HEK293 (cell line): ENCODE measurements around the gene BUB1B.

Experiments used
- CTCF ChIA-PET: fragments of 350-600 bp; formaldehyde crosslinking; extraction: SDS; loops from one replicate; lab custom pipeline; 2021; ENCODE audit warnings: antibody characterized with exemption; lab: Yijun Ruan, JAX
- POLR2A ChIA-PET: fragments of 300-600 bp; formaldehyde crosslinking; extraction: SDS; loops from one replicate; lab custom pipeline; 2020; ENCODE audit warnings: antibody characterized with exemption, inconsistent platforms; lab: Yijun Ruan, JAX
- H3K27ac ChIP-seq: fragments of 200-500 bp; sonication (Bioruptor generic); 2 replicates; pipeline ENCODE4 v1.5.1; 2014; ENCODE audit warnings: low read depth, low read length, control low read depth, inconsistent platforms; ENCODE audit errors: extremely low read depth
- H3K36me3 ChIP-seq, 2 experiments: fragments of 200-500 bp in 1 of 2; sonication (Bioruptor generic) in 1 of 2; 1 replicate in 1 of 2; 2 replicates in 1 of 2; pipeline ENCODE4 v1.5.1; 2014 to 2017; ENCODE audit warnings: inconsistent platforms in 2 of 2, low read length in 2 of 2; ENCODE audit not compliant: control insufficient read depth in 2 of 2, insufficient read depth in 1 of 2
- H3K4me1 ChIP-seq: fragments of 200-500 bp; sonication (Bioruptor generic); 2 replicates; pipeline ENCODE4 v1.5.1; 2014; ENCODE audit warnings: mild to moderate bottlenecking, low read length, inconsistent platforms; ENCODE audit not compliant: control insufficient read depth, insufficient read depth
- H3K4me3 ChIP-seq: 2 replicates; pipeline ENCODE4 v1.5.1; 2011; ENCODE audit warnings: low read depth, mild to moderate bottlenecking, control low read depth, low read length, moderate library complexity
- H3K9me3 ChIP-seq: fragments of 200-500 bp; sonication (Bioruptor generic); 2 replicates; pipeline ENCODE4 v1.5.1; 2014; ENCODE audit warnings: low read depth, low read length, inconsistent platforms; ENCODE audit not compliant: control insufficient read depth, insufficient read depth
- AEBP2 ChIP-seq: fragments of 450-650 bp; formaldehyde crosslinking; IDR thresholded peaks from 2 replicates; pipeline ENCODE4 v1.5.1; 2016; ENCODE audit warnings: missing biosample characterization, missing genetic modification characterization, borderline replicate concordance
- FEZF1 ChIP-seq: fragments of 450-650 bp; formaldehyde crosslinking; IDR thresholded peaks from 2 replicates; pipeline ENCODE4 v1.5.1; 2016; ENCODE audit warnings: missing biosample characterization, missing genetic modification characterization
- GLI2 ChIP-seq: fragments of 450-650 bp; formaldehyde crosslinking; IDR thresholded peaks from 2 replicates; pipeline ENCODE4; 2017; ENCODE audit warnings: missing biosample characterization, missing genetic modification characterization, low read depth, borderline replicate concordance
- GLI4 ChIP-seq: fragments of 450-650 bp; formaldehyde crosslinking; IDR thresholded peaks from 2 replicates; pipeline ENCODE4 v1.5.1; 2016; ENCODE audit warnings: missing biosample characterization, missing genetic modification characterization
- GLIS2 ChIP-seq: fragments of 450-650 bp; formaldehyde crosslinking; IDR thresholded peaks from 2 replicates; pipeline ENCODE4 v1.5.1; 2016; ENCODE audit warnings: missing biosample characterization, missing genetic modification characterization
- HOXD13 ChIP-seq: sonication (generic); formaldehyde crosslinking; IDR thresholded peaks from 2 replicates; pipeline ENCODE4 v1.8.0; 2022; ENCODE audit warnings: missing genetic modification reagents, borderline replicate concordance
- SCRT2 ChIP-seq: fragments of 450-650 bp; formaldehyde crosslinking; IDR thresholded peaks from 2 replicates; pipeline ENCODE4 v1.5.1; 2016; ENCODE audit warnings: missing biosample characterization, missing genetic modification characterization
- TCF7L2 ChIP-seq: IDR thresholded peaks from 2 replicates; pipeline ENCODE4 v1.6.1; 2011; ENCODE audit warnings: low read depth, mild to moderate bottlenecking, inconsistent platforms, low read length, moderate library complexity, borderline replicate concordance
- ZBTB20 ChIP-seq: fragments of 450-650 bp; formaldehyde crosslinking; IDR thresholded peaks from 2 replicates; pipeline ENCODE4 v1.5.1; 2016; ENCODE audit warnings: missing biosample characterization, missing genetic modification characterization
- ZIC2 ChIP-seq: fragments of 450-650 bp; formaldehyde crosslinking; IDR thresholded peaks from 2 replicates; pipeline ENCODE4 v1.5.1; 2016; ENCODE audit warnings: missing biosample characterization, missing genetic modification characterization
- ZNF16 ChIP-seq: fragments of 450-650 bp; formaldehyde crosslinking; IDR thresholded peaks from 2 replicates; pipeline ENCODE4 v1.5.1; 2016; ENCODE audit warnings: low read depth, missing biosample characterization, missing genetic modification characterization
- ZNF175 ChIP-seq: fragments of 450-650 bp; formaldehyde crosslinking; IDR thresholded peaks from 2 replicates; pipeline ENCODE4 v1.5.1; 2016; ENCODE audit warnings: missing biosample characterization, missing genetic modification characterization
- ZNF184 ChIP-seq: fragments of 450-650 bp; IDR thresholded peaks from 2 replicates; pipeline ENCODE4 v1.5.1; 2018; ENCODE audit warnings: missing biosample characterization, mild to moderate bottlenecking, missing genetic modification characterization
- ZNF354C ChIP-seq: fragments of 450-650 bp; formaldehyde crosslinking; IDR thresholded peaks from 2 replicates; pipeline ENCODE4 v1.5.1; 2016; ENCODE audit warnings: missing biosample characterization, missing genetic modification characterization, low read depth, borderline replicate concordance
- ZNF423 ChIP-seq: fragments of 450-650 bp; formaldehyde crosslinking; IDR thresholded peaks from 2 replicates; pipeline ENCODE4 v1.5.1; 2016; ENCODE audit warnings: missing biosample characterization, missing genetic modification characterization
- ZNF530 ChIP-seq: fragments of 450-650 bp; formaldehyde crosslinking; IDR thresholded peaks from 2 replicates; pipeline ENCODE4 v1.5.1; 2016; ENCODE audit warnings: low read depth, missing biosample characterization, missing genetic modification characterization
- ZNF777 ChIP-seq: fragments of 450-650 bp; formaldehyde crosslinking; IDR thresholded peaks from 2 replicates; pipeline ENCODE4 v1.5.1; 2017; ENCODE audit warnings: missing biosample characterization, missing genetic modification characterization, borderline replicate concordance
- ZSCAN30 ChIP-seq: fragments of 450-650 bp; IDR thresholded peaks from 2 replicates; pipeline ENCODE4 v1.5.1; 2018; ENCODE audit warnings: missing biosample characterization, mild to moderate bottlenecking, missing genetic modification characterization, moderate library complexity
- TF ChIP-seq, protein P1 (sequence below): fragments of 450-650 bp; formaldehyde crosslinking; IDR thresholded peaks from 2 replicates; pipeline ENCODE4 v1.5.1; 2016; ENCODE audit warnings: missing biosample characterization, missing genetic modification characterization
- TF ChIP-seq, protein P2 (sequence below): fragments of 450-650 bp; formaldehyde crosslinking; IDR thresholded peaks from 2 replicates; pipeline ENCODE4 v1.5.1; 2016; ENCODE audit warnings: missing biosample characterization, missing genetic modification characterization

BUB1B gene

GRCh38 chr15:40239404-40239692 is 78.5 kb downstream of the BUB1B start:
- POLR2A ChIA-PET = interaction anchor here (1.3 kb wide), 1 partner anchor 16 kb away, joined by 6 read pairs; no protein-coding TSS in a partner anchor
- H3K27ac ChIP-seq = no peak overlapping the region; the same call in 1 of the 2 replicates
- peak overlapping the region; percentile 26 for H3K4me3 ChIP-seq

GRCh38 chr15:40239693-40240618 is 79.1 kb downstream of the BUB1B start:
- Histone ChIP-seq H3K36me3 (no peaks in the 10 kb centered on the region), H3K4me3 (no peak overlapping the region), H3K27ac (no peak overlapping the region), H3K9me3 (no peaks in the 10 kb centered on the region), H3K4me1 (peaks cover 5% of the 10 kb centered on the region; the same call in 1 of the 2 replicates)
- CTCF ChIA-PET = interaction anchor here (0.6 to 10.3 kb wide), 5 partner anchors 22 to 67 kb away, joined by 3 to 68 read pairs (median 6); no protein-coding TSS in a partner anchor
- POLR2A ChIA-PET = interaction anchor here (1.3 kb wide), 1 partner anchor 15 kb away, joined by 6 read pairs; no protein-coding TSS in a partner anchor
- TF ChIP-seq ZNF354C (tag by site-specific recombination) = no peak
- no peak for TF ChIP-seq ZSCAN30 (tag by site-specific recombination)
- TF ChIP-seq HOXD13 (CRISPR knock-in tag) = no peak
- no peak for TF ChIP-seq FEZF1 (tag by site-specific recombination)
- TF ChIP-seq GLIS2 = no peak
- TF ChIP-seq ZNF777 (tag by site-specific recombination) = no peak
- TF ChIP-seq TCF7L2 = no peak
- TF ChIP-seq ZNF184 = no peak
- TF ChIP-seq ZIC2 (tag by site-specific recombination) = peak; percentile 29; the same call in 1 of the 2 replicates

More at GRCh38 chr15:40239404-40239692, 78.5 kb downstream of the BUB1B start:
- CTCF ChIA-PET = interaction anchor here (0.5 to 10.3 kb wide), 6 partner anchors 8 to 67 kb away, joined by 3 to 68 read pairs (median 4); no protein-coding TSS in a partner anchor
- TF ChIP-seq ZBTB20 (tag by site-specific recombination) (0 out of 2 replicates have a peak, but pooled peaks have one; percentile 6), SCRT2 (tag by site-specific recombination) (no peak)
- Histone ChIP-seq H3K36me3 (no peaks in the 10 kb centered on the region), H3K9me3 (no peaks in the 10 kb centered on the region), H3K4me1 (peaks cover 5% of the 10 kb centered on the region; the same call in 1 of the 2 replicates)

DNA sequence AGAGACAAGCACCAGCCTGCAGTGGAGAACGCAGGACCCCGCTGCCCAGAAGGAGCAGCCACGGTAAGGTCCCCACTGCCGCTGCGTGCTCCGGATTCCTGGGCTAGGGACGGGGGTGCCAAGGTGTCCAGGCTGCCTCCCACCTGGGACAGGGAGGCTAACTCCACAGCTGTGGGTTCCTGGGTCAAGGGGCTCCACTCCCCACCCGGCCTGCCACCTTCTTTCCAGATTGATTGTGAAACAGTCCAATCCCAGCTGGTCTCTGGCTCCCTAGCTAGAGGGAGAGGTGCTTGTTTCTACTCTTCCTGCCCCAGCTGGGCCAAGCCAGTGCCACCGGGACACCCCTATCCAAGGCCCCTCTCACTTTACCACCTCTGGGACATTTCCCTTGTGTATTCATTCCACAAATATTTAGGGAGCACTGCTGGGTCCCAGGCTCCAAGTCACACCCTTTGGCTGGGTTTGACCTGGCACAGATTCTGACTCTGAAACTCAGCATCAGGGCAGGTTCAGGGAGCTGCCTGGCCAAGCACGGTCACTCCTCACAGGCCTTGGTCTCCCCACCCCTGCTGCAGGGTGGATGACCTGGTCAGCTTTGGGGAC is 79.9 kb downstream of the BUB1B start:
- Histone ChIP-seq H3K4me3 (no peak overlapping the region), H3K27ac (no peak overlapping the region), H3K36me3 (no peaks in the 10 kb centered on the region), H3K4me1 (peaks cover 5% of the 10 kb centered on the region; the same call in 1 of the 2 replicates), H3K9me3 (no peaks in the 10 kb centered on the region)
- POLR2A ChIA-PET = no interaction called here
- CTCF ChIA-PET = interaction anchor here (3.9 to 10.3 kb wide), 2 partner anchors 23 to 33 kb away, joined by 13 to 68 read pairs; no protein-coding TSS in a partner anchor
- TF ChIP-seq ZNF530 = no peak
- TF ChIP-seq, all 188 proteins: peak for 0

DNA sequence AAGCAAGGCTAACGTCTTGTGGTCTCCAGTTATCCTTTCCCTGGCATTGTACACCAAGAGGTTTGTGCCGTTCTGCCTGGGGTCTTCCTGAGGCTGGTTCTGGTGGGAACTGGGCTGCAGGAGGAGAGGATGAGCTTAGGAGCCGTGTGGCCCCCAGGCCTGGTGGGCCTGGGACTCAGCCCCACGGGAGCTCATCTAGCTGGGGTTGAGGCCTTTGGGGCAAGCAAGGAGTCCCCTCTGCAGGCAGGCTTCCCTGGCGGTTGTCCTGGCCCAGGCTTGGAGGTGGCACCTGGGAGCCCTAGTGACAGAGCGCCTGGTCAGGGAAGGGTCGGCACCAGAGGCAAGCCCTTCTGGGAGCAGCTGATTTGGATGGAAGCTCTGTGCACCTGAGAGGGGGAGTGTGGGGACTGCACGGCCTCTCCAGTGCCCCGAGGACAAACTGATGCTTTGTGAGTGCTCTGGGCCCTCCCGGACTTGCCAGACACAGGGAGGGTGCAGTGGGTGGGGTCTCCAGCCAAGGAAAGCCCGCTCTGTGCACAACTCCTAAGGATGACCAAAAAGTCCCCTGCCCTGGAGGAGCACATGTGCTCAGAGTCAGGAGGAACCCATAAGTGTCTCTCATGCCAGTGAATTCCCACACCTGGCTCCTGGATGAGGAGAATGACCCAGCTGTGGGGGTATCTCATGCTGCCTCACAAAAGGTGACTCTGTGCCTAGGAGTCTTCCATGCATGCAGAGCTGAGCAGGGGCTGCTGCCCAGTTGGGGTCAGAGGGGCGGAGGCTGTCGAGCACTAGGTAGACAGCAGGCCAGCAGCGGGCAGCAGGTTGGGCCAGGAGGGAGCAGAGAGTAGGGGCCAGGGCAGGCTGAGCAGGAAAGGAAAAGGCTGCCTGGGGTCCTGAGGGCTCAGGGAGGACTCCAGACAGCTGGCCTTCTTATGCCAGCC is 80.7 kb downstream of the BUB1B start:
- ChIA-PET POLR2A (no interaction called here), CTCF (interaction anchor here (2.5 to 10.3 kb wide), 2 partner anchors 24 to 32 kb away, joined by 7 to 68 read pairs; no protein-coding TSS in a partner anchor)
- Histone ChIP-seq H3K9me3 (no peaks in the 10 kb centered on the region), H3K27ac (no peak overlapping the region), H3K4me1 (peaks cover 5% of the 10 kb centered on the region; the same call in 1 of the 2 replicates), H3K4me3 (no peak overlapping the region), H3K36me3 (no peaks in the 10 kb centered on the region)
- TF ChIP-seq AEBP2 (tag by site-specific recombination) (no peak), ZNF423 (tag by site-specific recombination) (no peak), ZNF16 (tag by site-specific recombination) (no peak), GLI2 (tag by site-specific recombination) (no peak), GLI4 (tag by site-specific recombination) (no peak), ZNF175 (tag by site-specific recombination) (no peak)
- TF ChIP-seq, protein P1, sequence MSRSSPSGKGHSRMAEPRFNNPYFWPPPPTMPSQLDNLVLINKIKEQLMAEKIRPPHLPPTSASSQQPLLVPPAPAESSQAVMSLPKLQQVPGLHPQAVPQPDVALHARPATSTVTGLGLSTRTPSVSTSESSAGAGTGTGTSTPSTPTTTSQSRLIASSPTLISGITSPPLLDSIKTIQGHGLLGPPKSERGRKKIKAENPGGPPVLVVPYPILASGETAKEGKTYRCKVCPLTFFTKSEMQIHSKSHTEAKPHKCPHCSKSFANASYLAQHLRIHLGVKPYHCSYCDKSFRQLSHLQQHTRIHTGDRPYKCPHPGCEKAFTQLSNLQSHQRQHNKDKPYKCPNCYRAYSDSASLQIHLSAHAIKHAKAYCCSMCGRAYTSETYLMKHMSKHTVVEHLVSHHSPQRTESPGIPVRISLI (tag by site-specific recombination) = no peak
- TF ChIP-seq, protein P2, sequence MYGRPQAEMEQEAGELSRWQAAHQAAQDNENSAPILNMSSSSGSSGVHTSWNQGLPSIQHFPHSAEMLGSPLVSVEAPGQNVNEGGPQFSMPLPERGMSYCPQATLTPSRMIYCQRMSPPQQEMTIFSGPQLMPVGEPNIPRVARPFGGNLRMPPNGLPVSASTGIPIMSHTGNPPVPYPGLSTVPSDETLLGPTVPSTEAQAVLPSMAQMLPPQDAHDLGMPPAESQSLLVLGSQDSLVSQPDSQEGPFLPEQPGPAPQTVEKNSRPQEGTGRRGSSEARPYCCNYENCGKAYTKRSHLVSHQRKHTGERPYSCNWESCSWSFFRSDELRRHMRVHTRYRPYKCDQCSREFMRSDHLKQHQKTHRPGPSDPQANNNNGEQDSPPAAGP (tag by site-specific recombination) = no peak
